ENCODE results near the gene NEO1.

Gene NEO1

GRCh38 chr15:73028831-73029451 lies 23.3 kb upstream of the NEO1 start:
- no peak for DNase-seq

GRCh38 chr15:73030122-73030679 lies 22.1 kb upstream of the NEO1 start:
- no peak for DNase-seq

- DNase-seq = no peak
Observed at GRCh38 chr15:73031648-73032047, 20.6 kb upstream of the NEO1 start.

- DNase-seq = no peak
Observed at GRCh38 chr15:73033611-73034010, 18.7 kb upstream of the NEO1 start.

GRCh38 chr15:73034221-73034620 lies 18.0 kb upstream of the NEO1 start:
- no peak for DNase-seq

GRCh38 chr15:73035221-73035620 lies 17.0 kb upstream of the NEO1 start:
- no peak for DNase-seq

- no peak for DNase-seq
Observed at GRCh38 chr15:73038220-73038619, 14.0 kb upstream of the NEO1 start.

- DNase-seq = no peak
Observed at GRCh38 chr15:73046073-73046472, 6.2 kb upstream of the NEO1 start.

- no peak for DNase-seq
Observed at GRCh38 chr15:73047882-73048281, 4.4 kb upstream of the NEO1 start.

- no peak for DNase-seq
Observed at GRCh38 chr15:73048624-73049295, 3.5 kb upstream of the NEO1 start.

GRCh38 chr15:73049564-73050215 lies 2.6 kb upstream of the NEO1 start:
- DNase-seq = no peak

GRCh38 chr15:73050561-73051295 lies 1.5 kb upstream of the NEO1 start:
- DNase-seq = no peak

- no peak for DNase-seq
Observed at GRCh38 chr15:73051391-73051806, 864 bp upstream of the NEO1 start.

GRCh38 chr15:73052653-73053397 lies 562 bp downstream of the NEO1 start:
- DNase-seq = no peak

- no peak for DNase-seq
Observed at GRCh38 chr15:73053398-73053723, 1.1 kb downstream of the NEO1 start.

- DNase-seq = no peak
Observed at GRCh38 chr15:73054417-73054953, 2.2 kb downstream of the NEO1 start.

GRCh38 chr15:73056460-73056859 lies 4.2 kb downstream of the NEO1 start:
- DNase-seq = no peak

GRCh38 chr15:73058437-73058836 lies 6.2 kb downstream of the NEO1 start:
- DNase-seq = no peak

- no peak for DNase-seq
Observed at GRCh38 chr15:73065114-73065513, 12.9 kb downstream of the NEO1 start.

GRCh38 chr15:73069109-73069508 lies 16.8 kb downstream of the NEO1 start:
- no peak for DNase-seq

GRCh38 chr15:73072894-73073293 lies 20.6 kb downstream of the NEO1 start:
- DNase-seq = no peak

- no peak for DNase-seq
Observed at GRCh38 chr15:73074241-73074640, 22.0 kb downstream of the NEO1 start.
